HCT116 (cell line): ENCODE measurements around the gene AKR1C4. TPM values are rescaled to one million over a fixed set of nuclear protein-coding genes. Genes with fewer than 3 reads are reported as not detected.

ENCODE experiments used
- ATAC-seq: fragments of 200-7000 bp; cut with Tn5 transposase; 2 replicates; pipeline ENCODE4 v1.9.1; 2020; ENCODE audit warnings: mild to moderate bottlenecking, moderate library complexity
- BruUV-seq: library from RNA; stranded (reverse); fragments of 400-500 nt; replicated peaks from 2 replicates; lab custom pipeline; 2021; lab: Mats Ljungman, UMichigan
- CTCF ChIA-PET: fragments of 300-600 bp; sonication (Branson Sonifier 250); formaldehyde crosslinking; loops from one replicate; lab custom pipeline; 2021; ENCODE audit warnings: antibody characterized with exemption; lab: Charles Lee
- POLR2A ChIA-PET: fragments of 300-600, 350-600 bp; sonication (Branson Sonifier 250); formaldehyde crosslinking; loops from one replicate; lab custom pipeline; 2021; ENCODE audit warnings: antibody characterized with exemption; lab: Charles Lee
- RAD21 ChIA-PET, 2 experiments: fragments of 300-600 bp; sonication (Branson Sonifier 250); formaldehyde crosslinking; loops; one replicate each; lab custom pipeline; 2023; ENCODE audit warnings: low total read pairs in 2 of 2; ENCODE audit not compliant: uncharacterized antibody in 2 of 2, unreplicated experiment in 2 of 2, low non-redundant PET in 1 of 2; lab: Charles Lee
- DNase-seq: peaks from one replicate; pipeline ENCODE4 v3.0.0-alpha.2; 2010; ENCODE audit warnings: low read depth, low spot score
- H2AFZ ChIP-seq: fragments of 200-600 bp; shearing (Covaris generic), sonication (generic); 2 replicates; pipeline ENCODE4 v1.6.1; 2017; ENCODE audit warnings: low read depth, mixed run types, mixed read lengths, antibody characterized with exemption, low read length; ENCODE audit not compliant: poor library complexity, severe bottlenecking
- H3K27ac ChIP-seq: 2 replicates; pipeline ENCODE4 v1.5.1; 2012; ENCODE audit warnings: low read depth, low read length
- H3K27me3 ChIP-seq: fragments of 200-600 bp; sonication (generic); 2 replicates; pipeline ENCODE4 v1.6.1; 2016; ENCODE audit warnings: mixed run types, low read length, mixed read lengths; ENCODE audit not compliant: insufficient read depth
- H3K36me3 ChIP-seq, 2 experiments: fragments of 200-500 bp in 1 of 2; fragments of 200-600 bp in 1 of 2; sonication (Bioruptor generic) in 1 of 2; sonication (generic) in 1 of 2; 2 replicates each; pipeline versions ENCODE4 v1.5.1 to v1.6.1; 2014 to 2016; ENCODE audit warnings: low read length in 2 of 2, inconsistent platforms in 1 of 2, mixed read lengths in 1 of 2, mixed run types in 1 of 2; ENCODE audit not compliant: insufficient read depth in 2 of 2, control insufficient read depth in 1 of 2
- H3K4me1 ChIP-seq, 2 experiments: fragments of 200-600 bp in 1 of 2; sonication (generic) in 1 of 2; 2 replicates each; pipeline versions ENCODE4 v1.5.1 to v1.6.1; 2012 to 2017; ENCODE audit warnings: low read length in 2 of 2, inconsistent platforms in 1 of 2, mild to moderate bottlenecking in 1 of 2, mixed read lengths in 1 of 2, mixed run types in 1 of 2, moderate library complexity in 1 of 2; ENCODE audit not compliant: insufficient read depth in 2 of 2, control insufficient read depth in 1 of 2
- H3K4me2 ChIP-seq: fragments of 200-600 bp; sonication (generic); 2 replicates; pipeline ENCODE4 v1.6.1; 2017; ENCODE audit warnings: mixed run types, low read length, mixed read lengths
- H3K4me3 ChIP-seq, 2 experiments: fragments of 200-600 bp in 1 of 2; sonication (generic) in 1 of 2; replicated peaks in 1 of 2; 2 replicates each; pipeline ENCODE4 v1.5.1; 2011 to 2016; ENCODE audit warnings: low read length in 2 of 2, control low read depth in 1 of 2, low read depth in 1 of 2, mild to moderate bottlenecking in 1 of 2, mixed read lengths in 1 of 2, mixed run types in 1 of 2
- H3K79me2 ChIP-seq: fragments of 200-600 bp; sonication (generic); 2 replicates; pipeline ENCODE4 v1.6.1; 2017; ENCODE audit warnings: mild to moderate bottlenecking, mixed run types, low read length, moderate library complexity, mixed read lengths; ENCODE audit not compliant: insufficient read depth
- H3K9ac ChIP-seq: fragments of 200-600 bp; sonication (generic); 2 replicates; pipeline ENCODE4 v1.6.1; 2016; ENCODE audit warnings: low read length, mixed read lengths
- H3K9me2 ChIP-seq: fragments of 200-600 bp; sonication (generic), shearing (Covaris generic); 2 replicates; pipeline ENCODE4 v1.6.1; 2017; ENCODE audit warnings: mixed run types, mild to moderate bottlenecking, moderate library complexity; ENCODE audit not compliant: insufficient read depth
- H3K9me3 ChIP-seq, 2 experiments: fragments of 200-500 bp in 1 of 2; fragments of 200-600 bp in 1 of 2; sonication (Bioruptor generic) in 1 of 2; sonication (generic) in 1 of 2; 2 replicates each; pipeline ENCODE4 v1.6.1; 2014 to 2017; ENCODE audit warnings: low read length in 2 of 2, mixed read lengths in 2 of 2, inconsistent platforms in 1 of 2, low read depth in 1 of 2, mild to moderate bottlenecking in 1 of 2, mixed run types in 1 of 2, moderate library complexity in 1 of 2; ENCODE audit not compliant: control insufficient read depth in 1 of 2, insufficient read depth in 1 of 2
- H4K20me1 ChIP-seq: fragments of 200-600 bp; sonication (generic), shearing (Covaris generic); 2 replicates; pipeline ENCODE4 v1.6.1; 2017; ENCODE audit warnings: mixed run types, mild to moderate bottlenecking, moderate library complexity; ENCODE audit not compliant: insufficient read depth
- CBX3 ChIP-seq: IDR thresholded peaks from 2 replicates; pipeline ENCODE4 v1.6.1; 2012; ENCODE audit warnings: low read depth
- CEBPB ChIP-seq: IDR thresholded peaks from 2 replicates; pipeline ENCODE4 v1.6.1; 2012; ENCODE audit warnings: low read depth
- EGR1 ChIP-seq: IDR thresholded peaks from 2 replicates; pipeline ENCODE4 v1.6.1; 2012; ENCODE audit warnings: low read depth
- EZH2 ChIP-seq: fragments of 200-600 bp; sonication (generic); IDR thresholded peaks from 2 replicates; pipeline ENCODE4 v1.6.1; 2017; ENCODE audit warnings: antibody characterized with exemption, mixed run types
- FOSL1 ChIP-seq: IDR thresholded peaks from 2 replicates; pipeline ENCODE4 v1.6.1; 2012; ENCODE audit warnings: low read depth
- JUND ChIP-seq: IDR thresholded peaks from 2 replicates; pipeline ENCODE4 v1.6.1; 2012
- MAX ChIP-seq: IDR thresholded peaks from 2 replicates; pipeline ENCODE4 v1.6.1; 2012
- POLR2A ChIP-seq: IDR thresholded peaks from 2 replicates; pipeline ENCODE4 v1.7.0; 2011; ENCODE audit warnings: borderline replicate concordance; ENCODE audit not compliant: insufficient read depth, insufficient read length; ENCODE audit errors: extremely low read depth
- POLR2AphosphoS5 ChIP-seq: IDR thresholded peaks from 2 replicates; pipeline ENCODE4 v1.6.1; 2011; ENCODE audit warnings: mild to moderate bottlenecking, low read depth, low read length, moderate library complexity
- RAD21 ChIP-seq: IDR thresholded peaks from 2 replicates; pipeline ENCODE4 v1.6.1; 2012; ENCODE audit warnings: low read depth, mild to moderate bottlenecking
- SIN3A ChIP-seq: IDR thresholded peaks from 2 replicates; pipeline ENCODE4 v1.6.1; 2012; ENCODE audit warnings: low read depth
- SP1 ChIP-seq: IDR thresholded peaks from 2 replicates; pipeline ENCODE4 v1.6.1; 2012; ENCODE audit warnings: low read depth
- SRF ChIP-seq: IDR thresholded peaks from 2 replicates; pipeline ENCODE4 v1.6.1; 2012; ENCODE audit warnings: low read depth
- TCF7L2 ChIP-seq: IDR thresholded peaks from 2 replicates; pipeline ENCODE4 v1.7.0; 2011; ENCODE audit warnings: borderline replicate concordance, inconsistent platforms; ENCODE audit not compliant: insufficient read depth, insufficient read length; ENCODE audit errors: extremely low read depth
- YY1 ChIP-seq: IDR thresholded peaks from 2 replicates; pipeline ENCODE4 v1.6.1; 2011; ENCODE audit warnings: low read length, low read depth, moderate library complexity, mild to moderate bottlenecking; ENCODE audit not compliant: insufficient replicate concordance; ENCODE audit errors: extremely low read depth
- ZBTB33 ChIP-seq: IDR thresholded peaks from 2 replicates; pipeline ENCODE4 v1.6.1; 2011; ENCODE audit warnings: mild to moderate bottlenecking, low read length, moderate library complexity; ENCODE audit not compliant: insufficient replicate concordance; ENCODE audit errors: extremely low read depth
- ZFX ChIP-seq: fragments of 450-650 bp; IDR thresholded peaks from 2 replicates; pipeline ENCODE4 v1.6.1; 2017
- intact Hi-C: fragments of 100-400 bp; cut with micrococcal nuclease; formaldehyde crosslinking; loops from 2 replicates; pipeline ENCODE4 v1.10.0; 2022
- total RNA-seq: library from RNA; stranded (reverse); gene quantifications from one replicate; pipeline ENCODE4 v1.2.1, GENCODE V29; 2021; ENCODE audit not compliant: unreplicated experiment
- TF ChIP-seq, protein P1 (sequence below): IDR thresholded peaks from 2 replicates; pipeline ENCODE4 v1.6.1; 2012; ENCODE audit warnings: low read depth
- TF ChIP-seq, protein P2 (sequence below): IDR thresholded peaks from 2 replicates; pipeline ENCODE4 v1.6.1; 2012

The AKR1C4 gene
- total RNA-seq, 1 experiment from 2014 or later: not detected

DNA sequence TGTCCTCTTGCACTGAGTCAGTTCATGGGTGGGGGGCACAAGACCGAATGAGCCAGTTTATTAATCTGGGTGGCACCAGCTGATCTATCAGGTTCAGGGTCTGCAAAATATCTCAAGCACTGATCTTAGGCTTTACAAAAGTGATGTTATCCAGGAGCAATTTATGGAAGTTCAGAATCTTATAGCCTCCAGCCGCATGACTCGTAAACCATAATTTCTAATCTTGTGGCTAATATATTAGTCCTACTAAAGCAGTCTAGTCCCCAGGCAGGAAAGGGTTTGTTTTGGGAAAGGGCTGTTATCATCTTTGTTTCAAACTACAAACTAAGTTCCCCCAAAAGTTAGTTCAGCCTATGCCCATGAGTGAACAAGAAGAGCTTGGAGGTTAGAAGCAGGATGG is 45.6 kb upstream of the AKR1C4 start (continued):
- TF ChIP-seq MAX (no peak), TCF7L2 (no peak), RAD21 (no peak), FOSL1 (no peak), YY1 (no peak), POLR2A (no peak), ZFX (no peak), POLR2AphosphoS5 (no peak), CBX3 (no peak)
- TF ChIP-seq, protein P1, sequence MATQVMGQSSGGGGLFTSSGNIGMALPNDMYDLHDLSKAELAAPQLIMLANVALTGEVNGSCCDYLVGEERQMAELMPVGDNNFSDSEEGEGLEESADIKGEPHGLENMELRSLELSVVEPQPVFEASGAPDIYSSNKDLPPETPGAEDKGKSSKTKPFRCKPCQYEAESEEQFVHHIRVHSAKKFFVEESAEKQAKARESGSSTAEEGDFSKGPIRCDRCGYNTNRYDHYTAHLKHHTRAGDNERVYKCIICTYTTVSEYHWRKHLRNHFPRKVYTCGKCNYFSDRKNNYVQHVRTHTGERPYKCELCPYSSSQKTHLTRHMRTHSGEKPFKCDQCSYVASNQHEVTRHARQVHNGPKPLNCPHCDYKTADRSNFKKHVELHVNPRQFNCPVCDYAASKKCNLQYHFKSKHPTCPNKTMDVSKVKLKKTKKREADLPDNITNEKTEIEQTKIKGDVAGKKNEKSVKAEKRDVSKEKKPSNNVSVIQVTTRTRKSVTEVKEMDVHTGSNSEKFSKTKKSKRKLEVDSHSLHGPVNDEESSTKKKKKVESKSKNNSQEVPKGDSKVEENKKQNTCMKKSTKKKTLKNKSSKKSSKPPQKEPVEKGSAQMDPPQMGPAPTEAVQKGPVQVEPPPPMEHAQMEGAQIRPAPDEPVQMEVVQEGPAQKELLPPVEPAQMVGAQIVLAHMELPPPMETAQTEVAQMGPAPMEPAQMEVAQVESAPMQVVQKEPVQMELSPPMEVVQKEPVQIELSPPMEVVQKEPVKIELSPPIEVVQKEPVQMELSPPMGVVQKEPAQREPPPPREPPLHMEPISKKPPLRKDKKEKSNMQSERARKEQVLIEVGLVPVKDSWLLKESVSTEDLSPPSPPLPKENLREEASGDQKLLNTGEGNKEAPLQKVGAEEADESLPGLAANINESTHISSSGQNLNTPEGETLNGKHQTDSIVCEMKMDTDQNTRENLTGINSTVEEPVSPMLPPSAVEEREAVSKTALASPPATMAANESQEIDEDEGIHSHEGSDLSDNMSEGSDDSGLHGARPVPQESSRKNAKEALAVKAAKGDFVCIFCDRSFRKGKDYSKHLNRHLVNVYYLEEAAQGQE: no peak
- TF ChIP-seq, all 23 proteins: peak for 0

- CTCF ChIA-PET: no interaction called here
- H3K27ac ChIP-seq: no peak overlapping the region
- no peaks in the 10 kb centered on the region for H3K4me1 ChIP-seq
- no peak overlapping the region for H3K4me2 ChIP-seq
- no peak overlapping the region for H3K9ac ChIP-seq
- H4K20me1 ChIP-seq: no peaks in the 10 kb centered on the region
- RAD21 ChIA-PET: no interaction called here
- H3K36me3 ChIP-seq: no peaks in the 10 kb centered on the region
- no peak overlapping the region for H2AFZ ChIP-seq
- no peak for ATAC-seq
- H3K9me3 ChIP-seq: no peaks in the 10 kb centered on the region
- H3K9me2 ChIP-seq: no peaks in the 10 kb centered on the region
- intact Hi-C loops: no loop called here
- no peaks in the 10 kb centered on the region for H3K27me3 ChIP-seq
- POLR2A ChIA-PET: no interaction called here
- H3K4me3 ChIP-seq: no peak overlapping the region
- DNase-seq: no peak
- no TSS peak for BruUV-seq
- H3K79me2 ChIP-seq: no peaks in the 10 kb centered on the region
- no peak for TF ChIP-seq SRF
- no peak for TF ChIP-seq POLR2A
- TF ChIP-seq SIN3A: no peak
- TF ChIP-seq MAX: no peak
- TF ChIP-seq RAD21: no peak
- no peak for TF ChIP-seq EGR1
- TF ChIP-seq, protein P2, sequence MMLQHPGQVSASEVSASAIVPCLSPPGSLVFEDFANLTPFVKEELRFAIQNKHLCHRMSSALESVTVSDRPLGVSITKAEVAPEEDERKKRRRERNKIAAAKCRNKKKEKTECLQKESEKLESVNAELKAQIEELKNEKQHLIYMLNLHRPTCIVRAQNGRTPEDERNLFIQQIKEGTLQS: no peak
- TF ChIP-seq ZBTB33: no peak
- TF ChIP-seq JUND: no peak
- no peak for TF ChIP-seq CEBPB
- no peak for TF ChIP-seq ZFX
- no peak for TF ChIP-seq SP1
- TF ChIP-seq YY1: no peak
- no peak for TF ChIP-seq POLR2AphosphoS5
- TF ChIP-seq EZH2: no peak
Observed at GRCh38 chr10:5155951-5156350, 40.7 kb upstream of the AKR1C4 start.
